A673 (cell line): Measurements from ENCODE around the gene TNFRSF6B. TPM values are rescaled to one million over a fixed set of nuclear protein-coding genes. Genes with fewer than 3 reads are reported as not detected.

Experiments used
- BruUV-seq: library from RNA; stranded (reverse); fragments of 400-500 nt; replicated peaks from 2 replicates; lab custom pipeline; 2021; lab: Mats Ljungman, UMichigan
- CTCF ChIA-PET: fragments of 300-600 bp; sonication (Branson Sonifier 250); formaldehyde crosslinking; loops from one replicate; lab custom pipeline; 2022; ENCODE audit warnings: antibody characterized with exemption; lab: Charles Lee
- POLR2A ChIA-PET: fragments of 300-600 bp; sonication (Branson Sonifier 250); formaldehyde crosslinking; loops from one replicate; lab custom pipeline; 2022; ENCODE audit warnings: antibody characterized with exemption; ENCODE audit not compliant: low non-redundant PET; lab: Charles Lee
- DNase-seq: peaks from one replicate; pipeline ENCODE4 v3.0.0-alpha.2; 2015; ENCODE audit warnings: low spot score
- H3K27ac ChIP-seq: fragments of 200-600 bp; sonication (generic); 2 replicates; pipeline ENCODE4 v1.5.1; 2016; ENCODE audit warnings: mixed run types, low read depth, mild to moderate bottlenecking, mixed read lengths, antibody characterized with exemption, low read length; ENCODE audit not compliant: poor library complexity, severe bottlenecking
- H3K27me3 ChIP-seq: fragments of 200-600 bp; sonication (generic); replicated peaks from 2 replicates; pipeline ENCODE4 v1.6.1; 2017; ENCODE audit warnings: mixed run types, low read depth, mild to moderate bottlenecking, mixed read lengths, antibody characterized with exemption, low read length; ENCODE audit not compliant: insufficient read depth, poor library complexity
- H3K36me3 ChIP-seq: fragments of 200-600 bp; sonication (generic); 2 replicates; pipeline ENCODE4 v1.6.1; 2016; ENCODE audit warnings: mixed run types, mild to moderate bottlenecking, mixed read lengths, antibody characterized with exemption, low read length; ENCODE audit not compliant: insufficient read depth, poor library complexity, severe bottlenecking
- H3K4me1 ChIP-seq: fragments of 200-600 bp; sonication (generic); 2 replicates; pipeline ENCODE4 v1.6.1; 2017; ENCODE audit warnings: mixed run types, mild to moderate bottlenecking, mixed read lengths, antibody characterized with exemption, low read length; ENCODE audit not compliant: insufficient read depth, poor library complexity, severe bottlenecking
- H3K4me3 ChIP-seq: fragments of 200-600 bp; sonication (generic); 2 replicates; pipeline ENCODE4 v1.5.1; 2016; ENCODE audit warnings: low read depth, mixed run types, mild to moderate bottlenecking, mixed read lengths, low read length; ENCODE audit not compliant: poor library complexity, severe bottlenecking
- H3K9me3 ChIP-seq: fragments of 200-600 bp; sonication (generic); 2 replicates; pipeline ENCODE4 v1.6.1; 2016; ENCODE audit warnings: mixed run types, low read depth, mild to moderate bottlenecking, mixed read lengths, antibody characterized with exemption, low read length; ENCODE audit not compliant: poor library complexity, severe bottlenecking
- EZH2 ChIP-seq: fragments of 200-600 bp; sonication (generic); IDR thresholded peaks from 2 replicates; pipeline ENCODE4 v1.6.1; 2017; ENCODE audit warnings: borderline replicate concordance, low read depth, mild to moderate bottlenecking, mixed read lengths, antibody characterized with exemption, low read length; ENCODE audit not compliant: poor library complexity, severe bottlenecking
- intact Hi-C: fragments of 100-400 bp; cut with micrococcal nuclease; formaldehyde crosslinking; loops from one replicate; pipeline ENCODE4 v1.10.0; 2022; ENCODE audit not compliant: unreplicated experiment
- total RNA-seq: library from RNA; stranded (reverse); gene quantifications from 2 replicates; pipeline ENCODE4 v1.2.3, GENCODE V29; 2021
- TF ChIP-seq, protein P1 (sequence below): fragments of 300-800, 200-600 bp; sonication (generic); conservative IDR thresholded peaks from 2 replicates; pipeline ENCODE4 v1.5.1; 2017; ENCODE audit warnings: low read depth, mild to moderate bottlenecking, antibody characterized with exemption, low read length, moderate library complexity, mixed read lengths

TNFRSF6B gene
- total RNA-seq, 1 experiment from 2014 or later: not detected

DNA sequence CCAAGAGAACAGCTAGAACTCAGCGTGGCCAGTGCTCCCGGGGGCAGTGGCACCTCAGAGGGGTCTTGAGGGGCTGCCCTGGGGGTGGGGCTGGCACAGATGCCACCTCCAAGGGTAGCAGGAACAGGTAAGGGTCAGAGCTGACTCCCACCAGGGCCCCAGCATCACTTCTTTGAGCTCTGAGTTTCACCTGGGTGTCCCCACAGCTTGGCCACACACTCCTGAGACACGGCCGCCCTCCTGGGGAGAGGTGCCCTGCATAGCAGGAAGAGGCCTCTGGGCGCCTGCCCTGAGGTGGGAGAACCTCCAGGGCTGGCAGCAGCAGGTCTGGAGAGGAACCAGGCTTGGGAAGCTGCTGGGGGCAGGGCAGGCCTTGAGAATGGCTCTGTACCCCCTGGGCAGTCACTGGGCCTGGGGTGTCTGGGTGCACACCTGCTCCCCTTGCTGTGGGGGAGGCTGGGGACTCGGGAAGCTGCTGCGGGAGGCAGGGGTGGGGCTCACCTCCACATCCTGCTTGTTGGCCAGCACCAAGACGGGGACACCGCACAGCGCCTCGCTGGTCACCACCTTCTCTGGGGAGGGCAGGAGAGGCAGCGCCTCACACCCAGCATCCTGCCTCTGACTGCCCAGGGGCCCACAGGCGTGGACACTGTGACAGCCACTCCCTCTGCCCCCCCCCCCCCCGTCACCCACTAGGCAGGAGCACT, 5.0 kb downstream of the TNFRSF6B start:
- BruUV-seq: no TSS peak
- peaks cover 19% of the 10 kb centered on the region for H3K36me3 ChIP-seq
- DNase-seq: no peak
- TF ChIP-seq EZH2: no peak
- TF ChIP-seq, protein P1, sequence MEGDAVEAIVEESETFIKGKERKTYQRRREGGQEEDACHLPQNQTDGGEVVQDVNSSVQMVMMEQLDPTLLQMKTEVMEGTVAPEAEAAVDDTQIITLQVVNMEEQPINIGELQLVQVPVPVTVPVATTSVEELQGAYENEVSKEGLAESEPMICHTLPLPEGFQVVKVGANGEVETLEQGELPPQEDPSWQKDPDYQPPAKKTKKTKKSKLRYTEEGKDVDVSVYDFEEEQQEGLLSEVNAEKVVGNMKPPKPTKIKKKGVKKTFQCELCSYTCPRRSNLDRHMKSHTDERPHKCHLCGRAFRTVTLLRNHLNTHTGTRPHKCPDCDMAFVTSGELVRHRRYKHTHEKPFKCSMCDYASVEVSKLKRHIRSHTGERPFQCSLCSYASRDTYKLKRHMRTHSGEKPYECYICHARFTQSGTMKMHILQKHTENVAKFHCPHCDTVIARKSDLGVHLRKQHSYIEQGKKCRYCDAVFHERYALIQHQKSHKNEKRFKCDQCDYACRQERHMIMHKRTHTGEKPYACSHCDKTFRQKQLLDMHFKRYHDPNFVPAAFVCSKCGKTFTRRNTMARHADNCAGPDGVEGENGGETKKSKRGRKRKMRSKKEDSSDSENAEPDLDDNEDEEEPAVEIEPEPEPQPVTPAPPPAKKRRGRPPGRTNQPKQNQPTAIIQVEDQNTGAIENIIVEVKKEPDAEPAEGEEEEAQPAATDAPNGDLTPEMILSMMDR: no peak
- peaks cover 16% of the 10 kb centered on the region for H3K4me1 ChIP-seq
- no peaks in the 10 kb centered on the region for H3K27me3 ChIP-seq
- no peaks in the 10 kb centered on the region for H3K9me3 ChIP-seq
- intact Hi-C loops: no loop called here
- ChIA-PET CTCF (no interaction called here), POLR2A (interaction anchor here (0.8 kb wide), 1 partner anchor 13 kb away, joined by 28 read pairs; no protein-coding TSS in a partner anchor)
- H3K27ac ChIP-seq: no peak overlapping the region
- H3K4me3 ChIP-seq: no peak overlapping the region

- Histone ChIP-seq H3K4me1 (peaks cover 16% of the 10 kb centered on the region), H3K36me3 (peaks cover 21% of the 10 kb centered on the region), H3K27ac (no peak overlapping the region), H3K27me3 (no peaks in the 10 kb centered on the region), H3K9me3 (no peaks in the 10 kb centered on the region), H3K4me3 (no peak overlapping the region)
- TF ChIP-seq, protein P1: no peak
- TF ChIP-seq EZH2: no peak
- BruUV-seq: no TSS peak
- CTCF ChIA-PET: no interaction called here
- DNase-seq: no peak
- POLR2A ChIA-PET: interaction anchor here (0.8 kb wide), 1 partner anchor 12 kb away, joined by 28 read pairs; no protein-coding TSS in a partner anchor
- intact Hi-C loops: no loop called here
Observed at GRCh38 chr20:63702036-63702665, 5.7 kb downstream of the TNFRSF6B start.

GRCh38 chr20:63702751-63703470, 6.5 kb downstream of the TNFRSF6B start:
- intact Hi-C loops: no loop called here
- DNase-seq: no peak
- BruUV-seq: no TSS peak
- Histone ChIP-seq H3K27me3 (no peaks in the 10 kb centered on the region), H3K27ac (no peak overlapping the region), H3K9me3 (no peaks in the 10 kb centered on the region), H3K4me1 (peaks cover 16% of the 10 kb centered on the region), H3K4me3 (no peak overlapping the region), H3K36me3 (peaks cover 21% of the 10 kb centered on the region)
- ChIA-PET POLR2A (no interaction called here), CTCF (no interaction called here)
- no peak for TF ChIP-seq EZH2
- TF ChIP-seq, protein P1: no peak
